HepG2 (cell line): ENCODE measurements around the gene RFC1. TPM values are rescaled to one million over a fixed set of nuclear protein-coding genes. Genes with fewer than 3 reads are reported as not detected.

Experiments used
- CEBPG ChIP-seq: IDR thresholded peaks from 2 replicates; pipeline ENCODE4 v1.6.1; 2016
- ELF3 ChIP-seq: IDR thresholded peaks from 2 replicates; pipeline ENCODE4 v1.6.1; 2016; ENCODE audit warnings: missing genetic modification reagents, missing compliant biosample characterization
- FOSL2 ChIP-seq: sonication (generic); formaldehyde crosslinking; IDR thresholded peaks from 2 replicates; pipeline ENCODE4 v1.4.0; 2020; ENCODE audit warnings: missing genetic modification reagents
- FOXA3 ChIP-seq: IDR thresholded peaks from 2 replicates; pipeline ENCODE4 v1.6.1; 2016; ENCODE audit warnings: missing genetic modification reagents, missing compliant biosample characterization
- JUN ChIP-seq: sonication (generic); formaldehyde crosslinking; IDR thresholded peaks from 2 replicates; pipeline ENCODE4 v1.4.0; 2020; ENCODE audit warnings: mild to moderate bottlenecking, missing genetic modification reagents
- NR2F2 ChIP-seq: IDR thresholded peaks from 2 replicates; pipeline ENCODE4 v1.6.1; 2012; ENCODE audit warnings: low read depth, inconsistent platforms, borderline replicate concordance
- PAXIP1 ChIP-seq: sonication (generic); formaldehyde crosslinking; conservative IDR thresholded peaks from 2 replicates; pipeline ENCODE4 v1.4.0; 2020; ENCODE audit warnings: mild to moderate bottlenecking, missing genetic modification reagents, moderate library complexity
- RFXAP ChIP-seq: sonication (generic); formaldehyde crosslinking; IDR thresholded peaks from 2 replicates; pipeline ENCODE4 v1.4.0; 2020; ENCODE audit warnings: missing genetic modification reagents, borderline replicate concordance
- TBX2 ChIP-seq: sonication (generic); formaldehyde crosslinking; IDR thresholded peaks from 2 replicates; pipeline ENCODE4 v1.5.0; 2020; ENCODE audit warnings: missing genetic modification reagents, mild to moderate bottlenecking, borderline replicate concordance
- ZMYM4 ChIP-seq: sonication (generic); formaldehyde crosslinking; IDR thresholded peaks from 2 replicates; pipeline ENCODE4 v1.8.1; 2023; ENCODE audit warnings: mild to moderate bottlenecking, missing genetic modification reagents
- ZNF691 ChIP-seq: sonication (generic); formaldehyde crosslinking; IDR thresholded peaks from 2 replicates; pipeline ENCODE4 v1.4.0; 2020; ENCODE audit warnings: missing genetic modification reagents, low read depth, mild to moderate bottlenecking, borderline replicate concordance
- polyA plus RNA-seq, 8 experiments: library from polyadenylated mRNA; depleted of rRNA in 3 of 8; stranded (reverse) in 7 of 8; unstranded in 1 of 8; fragments of >200 nt; fragmentation: Illumina TruSeq in 4 of 8; extraction: Trizol in 4 of 8; gene quantifications; 2 replicates each; pipeline versions ENCODE4 v1.2.1 to v1.2.3, GENCODE V29; 2011 to 2016; ENCODE audit warnings: low read depth in 4 of 8, missing spikeins in 1 of 8, mixed read lengths in 1 of 8; ENCODE audit not compliant: insufficient read depth in 1 of 8
- total RNA-seq, 5 experiments: library from RNA; depleted of rRNA; stranded (reverse); fragments of >200 nt; fragmentation: Illumina TruSeq; extraction: Trizol; gene quantifications; 2 replicates each; pipeline ENCODE4 v1.2.3, GENCODE V29; 2016; ENCODE audit warnings: low read depth in 1 of 5
- TF ChIP-seq, protein P1 (sequence below): sonication (generic); formaldehyde crosslinking; IDR thresholded peaks from 2 replicates; pipeline ENCODE4 v1.5.0; 2020; ENCODE audit warnings: mild to moderate bottlenecking, missing genetic modification reagents
- TF ChIP-seq, protein P2 (sequence below), 2 experiments: sonication (generic) in 1 of 2; formaldehyde crosslinking in 1 of 2; IDR thresholded peaks; 2 replicates each; pipeline versions ENCODE4 v1.5.1 to v1.6.1; 2011 to 2020; ENCODE audit warnings: borderline replicate concordance in 1 of 2, low read depth in 1 of 2, low read length in 1 of 2, mild to moderate bottlenecking in 1 of 2, missing genetic modification reagents in 1 of 2, moderate library complexity in 1 of 2
- TF ChIP-seq, protein P3 (sequence below): sonication (generic); formaldehyde crosslinking; IDR thresholded peaks from 2 replicates; pipeline ENCODE4 v1.5.1; 2020; ENCODE audit warnings: mild to moderate bottlenecking, moderate library complexity, missing genetic modification reagents

The RFC1 gene
- total and polyA plus RNA-seq, 2 of the 13 experiments (the other 11 are each of a cell fraction or from before 2014, with no cell fraction given) = 15.9 to 78.8 TPM

DNA sequence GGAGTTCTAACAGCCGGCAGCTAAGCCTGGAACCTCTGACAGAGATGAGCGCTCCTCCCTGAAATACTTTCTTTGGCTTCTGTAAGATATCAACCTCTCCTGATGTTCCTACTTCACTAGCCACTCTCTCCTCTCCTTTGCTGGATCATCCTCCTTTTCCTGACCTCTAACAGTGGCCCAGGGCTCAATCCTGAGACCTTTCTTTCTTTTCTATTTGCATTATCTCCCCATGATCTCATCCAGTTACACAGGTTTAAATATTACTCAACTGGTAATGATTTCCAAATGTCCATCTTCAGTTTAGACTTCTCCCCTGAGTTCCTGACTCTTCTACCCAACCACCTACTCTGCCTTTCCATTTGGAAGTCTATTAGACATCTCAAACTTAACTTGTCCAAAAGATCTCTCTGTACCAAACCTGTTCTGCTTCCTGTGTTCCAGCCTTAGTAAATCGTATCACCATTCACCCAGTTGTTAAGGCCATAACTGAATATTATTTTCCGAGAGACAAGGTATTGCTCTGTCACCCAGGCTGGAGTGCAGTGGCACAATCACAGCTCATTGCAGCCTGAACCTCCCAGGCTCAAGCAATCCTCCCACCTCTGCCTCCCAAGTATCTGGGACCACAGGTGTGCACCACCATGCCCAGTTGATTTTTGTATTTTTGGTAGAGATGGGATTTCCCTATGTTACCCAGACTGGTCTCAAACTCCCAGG is 41.1 kb downstream of the RFC1 start (continued):
- TF ChIP-seq RFXAP (CRISPR knock-in tag) (0 out of 2 replicates have a peak, but pooled peaks have one; percentile 34), PAXIP1 (CRISPR knock-in tag) (peak; percentile 55), ZMYM4 (CRISPR knock-in tag) (peak; percentile 58; the same call in 1 of the 2 replicates), NR2F2 (peak; percentile 36; the same call in 1 of the 2 replicates), CEBPG (CRISPR knock-in tag) (peak; percentile 74), JUN (CRISPR knock-in tag) (peak; percentile 50; the same call in 1 of the 2 replicates), FOXA3 (CRISPR knock-in tag) (peak; percentile 60), TBX2 (CRISPR knock-in tag) (peak; percentile 31; the same call in 1 of the 2 replicates), ELF3 (CRISPR knock-in tag) (peak; percentile 20; the same call in 1 of the 2 replicates), FOSL2 (CRISPR knock-in tag) (0 out of 2 replicates have a peak, but pooled peaks have one; percentile 17), ZNF691 (CRISPR knock-in tag) (no peak)
- TF ChIP-seq, protein P1, sequence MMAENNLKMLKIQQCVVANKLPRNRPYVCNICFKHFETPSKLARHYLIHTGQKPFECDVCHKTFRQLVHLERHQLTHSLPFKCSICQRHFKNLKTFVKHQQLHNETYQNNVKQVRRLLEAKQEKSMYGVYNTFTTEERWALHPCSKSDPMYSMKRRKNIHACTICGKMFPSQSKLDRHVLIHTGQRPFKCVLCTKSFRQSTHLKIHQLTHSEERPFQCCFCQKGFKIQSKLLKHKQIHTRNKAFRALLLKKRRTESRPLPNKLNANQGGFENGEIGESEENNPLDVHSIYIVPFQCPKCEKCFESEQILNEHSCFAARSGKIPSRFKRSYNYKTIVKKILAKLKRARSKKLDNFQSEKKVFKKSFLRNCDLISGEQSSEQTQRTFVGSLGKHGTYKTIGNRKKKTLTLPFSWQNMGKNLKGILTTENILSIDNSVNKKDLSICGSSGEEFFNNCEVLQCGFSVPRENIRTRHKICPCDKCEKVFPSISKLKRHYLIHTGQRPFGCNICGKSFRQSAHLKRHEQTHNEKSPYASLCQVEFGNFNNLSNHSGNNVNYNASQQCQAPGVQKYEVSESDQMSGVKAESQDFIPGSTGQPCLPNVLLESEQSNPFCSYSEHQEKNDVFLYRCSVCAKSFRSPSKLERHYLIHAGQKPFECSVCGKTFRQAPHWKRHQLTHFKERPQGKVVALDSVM (CRISPR knock-in tag) = peak; percentile 52; the same call in 1 of the 2 replicates
- TF ChIP-seq, protein P2, sequence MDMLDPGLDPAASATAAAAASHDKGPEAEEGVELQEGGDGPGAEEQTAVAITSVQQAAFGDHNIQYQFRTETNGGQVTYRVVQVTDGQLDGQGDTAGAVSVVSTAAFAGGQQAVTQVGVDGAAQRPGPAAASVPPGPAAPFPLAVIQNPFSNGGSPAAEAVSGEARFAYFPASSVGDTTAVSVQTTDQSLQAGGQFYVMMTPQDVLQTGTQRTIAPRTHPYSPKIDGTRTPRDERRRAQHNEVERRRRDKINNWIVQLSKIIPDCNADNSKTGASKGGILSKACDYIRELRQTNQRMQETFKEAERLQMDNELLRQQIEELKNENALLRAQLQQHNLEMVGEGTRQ (IDR thresholded peaks at IDR 0.05; ENCODE audit: low read depth, low read length) = no peak
- TF ChIP-seq, protein P2 (CRISPR knock-in tag; IDR thresholded peaks at IDR 0.05; ENCODE audit: borderline replicate concordance) = peak; percentile 28; the same call in 1 of the 2 replicates
- TF ChIP-seq, protein P3, sequence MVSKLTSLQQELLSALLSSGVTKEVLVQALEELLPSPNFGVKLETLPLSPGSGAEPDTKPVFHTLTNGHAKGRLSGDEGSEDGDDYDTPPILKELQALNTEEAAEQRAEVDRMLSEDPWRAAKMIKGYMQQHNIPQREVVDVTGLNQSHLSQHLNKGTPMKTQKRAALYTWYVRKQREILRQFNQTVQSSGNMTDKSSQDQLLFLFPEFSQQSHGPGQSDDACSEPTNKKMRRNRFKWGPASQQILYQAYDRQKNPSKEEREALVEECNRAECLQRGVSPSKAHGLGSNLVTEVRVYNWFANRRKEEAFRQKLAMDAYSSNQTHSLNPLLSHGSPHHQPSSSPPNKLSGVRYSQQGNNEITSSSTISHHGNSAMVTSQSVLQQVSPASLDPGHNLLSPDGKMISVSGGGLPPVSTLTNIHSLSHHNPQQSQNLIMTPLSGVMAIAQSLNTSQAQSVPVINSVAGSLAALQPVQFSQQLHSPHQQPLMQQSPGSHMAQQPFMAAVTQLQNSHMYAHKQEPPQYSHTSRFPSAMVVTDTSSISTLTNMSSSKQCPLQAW (CRISPR knock-in tag) = 0 out of 2 replicates have a peak, but pooled peaks have one; percentile 38
